Activated CD4-positive, alpha-beta T cell treated with anti-CD3 and anti-CD28 coated beads, Interleukin-2, amount 50 U/mL, for 24 hours (primary cell): ENCODE data around the gene DRD2.

Experiments used
- DNase-seq, 2 donors: peaks; one replicate each; pipeline ENCODE4 v3.0.0-alpha.2; 2020; ENCODE audit warnings: low read depth in 1 of 2, low spot score in 1 of 2

DRD2 gene

DNA sequence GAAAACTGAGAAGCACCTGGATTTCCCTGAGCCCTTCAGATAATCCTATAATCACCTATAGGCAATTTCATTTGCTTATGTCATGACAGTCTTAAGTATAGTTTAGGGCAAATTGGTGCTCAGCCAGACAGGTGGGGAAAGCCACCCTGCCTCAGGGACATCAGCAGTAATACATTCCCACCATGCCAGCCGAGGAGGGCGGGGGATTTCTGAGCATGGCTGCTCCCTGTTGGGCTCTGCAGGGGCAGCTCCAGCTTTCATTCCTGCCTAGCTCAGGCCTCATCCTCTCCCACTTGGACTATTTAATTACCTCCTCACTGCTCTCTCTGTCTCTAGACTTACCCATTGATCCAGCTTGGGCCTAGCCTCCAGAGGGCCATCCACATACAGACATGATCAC lies 9.0 kb upstream of the DRD2 start:
- no peak for DNase-seq

DNA sequence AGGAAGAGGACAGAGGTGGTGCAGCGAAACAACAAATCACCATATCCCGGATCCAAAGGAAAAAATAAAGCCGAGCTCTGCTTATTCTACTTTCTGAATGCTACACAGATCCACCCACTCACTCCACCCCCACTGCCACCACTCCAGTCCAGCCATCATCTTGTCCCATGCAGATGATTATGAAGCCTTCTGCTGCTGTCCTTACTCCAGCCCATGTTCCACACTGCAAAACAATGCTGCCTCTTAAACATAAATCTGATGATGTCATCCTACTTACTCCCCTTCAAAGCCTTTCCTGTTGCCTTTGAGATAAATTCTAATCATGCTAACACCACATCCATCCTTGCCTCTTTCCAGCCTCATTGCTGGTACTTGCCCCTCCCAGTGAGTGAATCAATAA lies 6.5 kb upstream of the DRD2 start:
- DNase-seq = no peak

DNA sequence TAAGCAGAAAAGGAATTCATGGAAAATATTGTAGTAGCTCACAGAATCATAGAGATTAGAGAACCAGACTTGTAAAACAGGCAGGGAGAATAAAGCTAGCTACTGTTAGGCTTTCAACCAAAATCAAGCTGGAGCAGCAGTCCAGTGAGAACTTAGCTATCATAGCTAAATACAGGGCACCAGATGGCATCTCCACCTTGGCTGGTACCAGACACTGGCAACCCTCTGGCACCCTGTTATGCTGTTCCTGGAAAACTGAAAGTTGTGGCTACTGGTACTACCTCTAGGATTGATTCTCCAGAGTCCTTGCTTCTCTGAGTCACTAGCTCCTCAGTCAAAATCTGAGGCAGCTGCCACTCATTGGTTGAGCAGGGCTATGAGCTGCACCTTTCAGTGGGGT lies 6.0 kb upstream of the DRD2 start:
- DNase-seq = no peak

DNA sequence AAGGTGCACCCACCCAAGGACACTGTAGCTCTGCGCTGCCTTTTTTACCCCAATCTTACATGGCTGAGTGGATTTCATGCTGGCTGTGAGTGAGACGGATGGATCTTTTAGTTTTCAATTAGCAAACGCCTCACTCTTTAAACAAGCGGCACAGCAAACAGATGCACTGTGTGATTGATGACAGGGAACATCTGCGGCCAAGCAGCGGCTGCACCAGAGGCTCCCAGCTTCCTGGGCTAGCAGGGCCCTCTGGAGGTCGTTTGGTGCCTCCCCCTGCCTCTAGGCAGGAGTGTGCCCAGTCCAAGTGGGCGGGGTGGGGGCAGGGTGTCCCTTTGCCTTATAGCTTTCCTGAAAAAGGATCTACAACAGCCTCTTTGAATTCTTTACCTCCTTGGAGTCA lies 2.1 kb upstream of the DRD2 start:
- no peak for DNase-seq

DNA sequence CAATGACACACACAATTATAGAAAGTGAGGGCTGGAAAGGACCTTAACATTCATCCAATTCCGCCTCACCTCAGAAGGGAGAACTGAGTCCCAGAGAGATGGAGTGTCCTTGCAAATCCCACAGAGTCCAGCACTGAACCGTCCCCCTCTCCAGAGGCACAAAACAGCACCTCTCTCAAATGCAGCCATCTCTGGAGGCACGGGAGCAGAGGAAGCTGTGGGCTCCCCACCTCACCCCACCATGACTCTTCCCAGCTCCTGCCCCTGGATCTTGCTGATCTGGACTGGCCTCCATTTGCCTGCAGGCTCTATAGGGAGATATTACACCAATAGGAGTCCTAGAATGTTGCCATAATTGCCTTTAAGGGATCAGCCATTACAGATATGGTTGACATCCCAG lies 1.4 kb upstream of the DRD2 start:
- no peak for DNase-seq

DNA sequence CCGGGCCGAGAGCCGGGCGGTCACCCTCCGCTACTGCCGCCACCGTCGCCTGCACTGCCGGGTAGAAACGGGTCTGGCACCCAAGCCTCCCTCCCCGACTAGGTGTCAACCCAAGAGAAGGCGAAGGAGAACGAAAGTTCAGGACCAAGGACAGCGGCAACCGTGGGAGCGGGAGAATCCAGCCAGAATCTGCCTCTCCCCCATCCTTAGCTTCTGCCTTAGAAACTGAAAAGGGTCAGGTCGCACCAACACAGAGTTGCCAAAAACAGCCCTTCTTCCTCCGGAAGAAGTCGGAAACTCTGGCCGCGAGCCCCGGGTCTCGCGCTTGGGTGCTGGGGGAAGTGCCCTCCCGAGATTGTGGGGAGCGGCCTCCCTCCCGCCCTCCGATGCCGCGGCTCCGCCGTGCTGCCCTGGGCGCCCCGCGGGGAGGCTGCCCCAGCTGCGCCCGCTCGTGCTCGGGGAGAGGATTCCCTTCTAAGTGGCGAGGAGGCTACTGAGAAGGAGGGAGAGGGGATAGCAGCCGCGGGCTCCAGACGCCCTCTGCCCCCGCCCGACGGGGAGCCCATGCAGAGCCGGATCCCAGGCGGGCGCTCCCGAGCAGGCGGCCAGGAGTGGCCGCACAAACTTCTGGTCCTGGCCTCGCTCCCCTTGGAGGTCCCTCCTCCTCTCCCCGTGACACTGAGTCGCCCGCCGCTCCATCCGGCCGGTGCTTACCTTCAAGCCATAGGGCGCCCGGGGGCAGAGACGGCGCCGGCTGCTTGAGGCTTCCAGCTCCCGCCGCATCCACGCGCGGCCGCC lies 637 bp downstream of the DRD2 start:
- peak in 1 of 2 donors; percentile 19 for DNase-seq

DNA sequence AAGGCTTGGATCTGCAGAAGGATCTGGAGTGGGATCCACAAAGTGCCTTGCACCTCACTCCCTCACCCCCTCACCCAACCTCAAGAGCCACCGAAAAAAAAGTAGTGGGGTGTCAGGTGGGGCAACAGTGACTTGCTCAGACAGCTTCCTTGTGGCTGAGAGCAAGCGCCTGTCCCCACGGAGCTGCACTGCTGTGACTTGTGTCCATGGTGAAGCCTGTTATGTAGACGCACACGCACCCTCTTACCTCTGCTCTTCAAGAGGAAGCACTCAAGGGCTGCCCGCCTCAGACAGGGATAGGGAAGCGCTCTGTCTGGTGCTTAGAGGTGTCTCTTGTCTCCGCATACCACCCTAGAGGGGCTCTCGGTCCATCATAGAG lies 1.2 kb downstream of the DRD2 start:
- no peak for DNase-seq

DNA sequence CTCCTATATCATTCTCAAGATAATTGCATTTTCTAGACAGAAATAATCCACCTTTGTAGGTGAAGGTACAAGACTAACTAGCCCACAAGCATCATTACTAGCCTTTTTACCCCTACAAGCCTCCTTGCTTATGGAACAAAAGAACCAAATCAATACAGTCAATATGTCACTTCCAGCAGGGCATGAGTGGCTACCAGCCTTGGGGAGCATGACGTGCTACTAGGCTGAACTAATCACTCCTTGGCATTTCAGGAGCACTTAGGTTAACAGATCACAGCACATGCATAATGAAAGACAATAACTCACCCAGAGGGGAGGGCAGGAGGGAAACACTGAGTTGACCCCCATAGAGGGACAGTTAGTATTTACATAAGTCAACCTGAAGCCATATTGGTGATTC lies 2.7 kb downstream of the DRD2 start:
- no peak for DNase-seq

DNA sequence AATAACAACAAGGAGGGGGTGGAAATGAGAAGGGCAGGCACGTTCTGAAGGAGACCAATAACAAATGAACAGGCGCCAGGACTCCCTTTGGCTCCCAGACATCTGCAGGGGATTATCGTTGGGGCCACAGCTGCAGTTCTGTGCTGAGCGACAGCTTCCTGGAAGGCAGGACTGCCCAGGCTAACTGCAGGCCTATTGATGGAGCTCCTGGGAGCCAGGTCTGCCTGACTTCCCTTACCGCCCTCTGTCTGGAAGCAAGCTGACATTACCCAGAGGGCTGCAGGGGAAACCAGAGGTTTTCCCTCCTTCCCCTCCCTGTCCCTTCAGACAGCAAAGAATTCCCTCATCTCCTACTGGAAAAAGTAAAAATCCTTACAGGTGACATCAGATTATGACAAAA lies 5.0 kb downstream of the DRD2 start:
- DNase-seq = no peak

DNA sequence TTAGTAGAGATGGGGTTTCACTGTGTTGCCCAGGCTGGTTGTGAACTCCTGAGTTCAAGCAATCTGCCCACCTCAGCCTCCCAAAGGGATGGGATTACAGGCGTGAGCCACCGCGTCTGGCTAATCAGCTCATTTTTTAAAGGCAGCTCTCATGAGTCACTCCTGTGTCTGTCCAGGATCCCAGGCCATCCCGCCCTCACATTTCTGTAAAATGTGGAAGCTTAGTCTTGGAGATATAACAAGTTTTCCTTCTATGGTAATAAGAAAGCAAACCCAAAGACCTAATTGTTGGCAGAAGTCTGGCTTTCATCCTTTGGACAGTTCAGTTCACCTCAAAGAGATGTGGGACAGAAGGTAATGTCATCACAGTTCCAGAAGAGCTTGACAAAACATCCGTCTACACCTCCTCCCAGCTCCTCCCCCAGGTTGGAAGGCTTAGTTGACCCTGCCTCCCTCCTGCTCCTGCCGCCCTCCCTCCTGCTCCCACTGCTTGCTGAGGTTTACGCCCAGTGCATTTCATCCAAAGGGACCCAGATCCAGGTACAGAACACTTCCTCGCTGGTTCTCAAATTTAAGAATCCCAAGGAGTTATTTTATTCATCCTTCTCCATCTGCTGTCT lies 6.4 kb downstream of the DRD2 start:
- DNase-seq = no peak

DNA sequence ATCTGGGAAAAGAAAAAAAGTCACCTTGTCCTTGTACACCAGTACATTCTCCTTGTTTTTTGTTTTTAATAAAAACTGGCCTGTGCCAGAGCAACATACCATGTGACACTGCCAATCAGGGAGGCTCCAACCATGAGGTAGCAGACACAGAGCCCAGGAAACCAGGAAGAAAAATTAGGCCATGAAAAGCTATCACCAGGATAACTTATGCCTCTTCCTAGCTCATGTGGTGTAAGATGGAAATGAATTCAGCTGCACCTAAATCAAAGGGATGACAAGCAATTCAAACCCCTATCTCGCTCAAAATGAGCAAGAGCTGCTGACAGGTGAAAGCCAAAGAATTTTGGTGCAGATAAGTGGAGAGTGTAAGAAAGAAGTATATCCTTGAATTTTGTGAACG lies 7.7 kb downstream of the DRD2 start:
- no peak for DNase-seq

DNA sequence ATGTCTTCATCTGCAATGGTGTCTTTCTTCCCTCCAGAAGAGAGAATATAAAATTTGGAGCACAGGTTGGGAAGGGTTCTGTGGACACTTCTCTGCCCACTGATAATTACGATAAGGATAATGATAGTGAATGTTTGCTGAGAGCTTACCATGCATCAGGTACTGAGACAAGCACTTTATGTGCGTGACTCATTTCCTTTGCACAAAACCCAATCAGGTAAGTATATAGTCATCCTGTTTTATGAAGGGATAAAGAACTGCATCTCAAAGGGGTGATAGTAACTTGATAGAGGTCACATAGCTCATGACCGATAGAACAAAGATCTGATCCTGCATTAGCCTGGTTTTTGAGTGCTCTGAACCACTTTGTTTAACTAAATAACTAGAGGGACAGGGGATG lies 9.4 kb downstream of the DRD2 start:
- no peak for DNase-seq

DNA sequence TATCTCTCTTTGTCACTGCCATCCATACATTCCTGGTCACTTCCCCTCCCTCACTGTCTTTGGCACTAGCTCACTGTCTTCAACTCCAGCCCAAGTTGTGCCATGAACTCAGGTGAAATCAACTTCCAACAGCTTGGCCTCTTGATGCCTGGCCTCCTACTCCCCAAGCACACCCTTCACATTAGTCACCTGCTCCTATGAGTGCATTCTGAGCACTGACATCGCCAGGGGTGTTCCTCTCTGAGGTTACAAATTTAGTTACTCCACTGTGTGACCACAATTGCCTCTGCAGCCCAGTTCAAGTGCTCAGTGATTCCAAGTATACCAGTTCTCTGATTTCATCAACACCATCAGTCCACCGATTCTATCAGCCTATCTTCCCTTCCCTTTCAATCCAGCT lies 10.8 kb downstream of the DRD2 start:
- no peak for DNase-seq

DNA sequence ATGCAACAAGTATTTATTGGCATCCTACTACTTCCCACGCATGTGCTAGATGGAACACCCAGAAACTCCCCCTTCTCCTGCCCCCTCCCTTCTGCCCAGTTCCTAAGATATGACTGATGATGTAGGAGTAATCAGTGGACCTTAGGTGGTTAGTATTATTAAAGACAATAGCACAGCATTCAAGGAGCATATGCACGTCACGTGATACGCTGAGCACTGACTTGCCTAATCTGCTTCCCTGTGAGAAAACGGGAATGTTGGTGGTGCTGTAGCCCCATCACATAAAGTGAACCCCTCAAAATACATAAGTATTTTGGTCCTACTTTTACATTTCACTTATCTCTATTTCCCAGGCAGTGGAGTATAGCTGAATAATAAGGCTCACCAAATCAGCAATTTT lies 12.4 kb downstream of the DRD2 start:
- no peak for DNase-seq

DNA sequence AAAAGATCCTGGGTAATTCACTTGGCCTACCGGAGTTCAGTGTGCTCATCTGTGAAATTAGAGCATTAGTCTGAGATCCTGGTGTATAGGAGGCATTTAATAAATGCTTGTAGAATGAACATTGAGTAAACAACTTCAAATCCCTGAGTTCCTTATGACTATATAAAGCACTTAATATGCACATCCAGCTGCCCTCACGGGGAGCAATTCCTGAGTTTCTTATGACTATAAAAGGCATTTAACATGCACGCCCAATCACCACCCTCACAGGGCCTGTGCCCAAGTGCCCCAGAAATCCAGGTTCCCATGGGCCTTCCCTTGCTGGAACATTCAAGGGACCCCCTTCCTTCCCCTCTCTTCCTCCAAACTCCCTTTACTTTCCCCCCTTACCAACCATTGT lies 13.6 kb downstream of the DRD2 start:
- no peak for DNase-seq

DNA sequence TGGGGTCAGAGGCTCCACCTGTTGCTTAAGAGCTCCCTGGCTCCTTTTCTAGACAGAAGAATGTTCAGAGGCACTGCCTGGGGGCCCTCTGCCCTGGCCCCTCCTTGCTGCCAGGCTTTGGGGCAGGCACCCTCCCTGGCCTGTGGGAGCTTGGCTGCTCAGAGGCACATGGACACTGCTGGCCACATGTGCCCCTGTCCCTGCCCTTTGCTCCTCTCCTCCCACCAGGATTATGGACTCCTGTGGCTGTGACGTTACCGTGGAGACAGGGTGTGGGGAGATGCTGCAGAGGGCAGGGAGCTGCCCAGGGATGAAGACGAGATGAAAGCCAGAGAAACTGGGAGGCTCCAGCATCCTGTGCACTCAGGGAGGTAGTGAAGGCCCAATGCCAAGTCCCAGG lies 14.7 kb downstream of the DRD2 start:
- no peak for DNase-seq

DNA sequence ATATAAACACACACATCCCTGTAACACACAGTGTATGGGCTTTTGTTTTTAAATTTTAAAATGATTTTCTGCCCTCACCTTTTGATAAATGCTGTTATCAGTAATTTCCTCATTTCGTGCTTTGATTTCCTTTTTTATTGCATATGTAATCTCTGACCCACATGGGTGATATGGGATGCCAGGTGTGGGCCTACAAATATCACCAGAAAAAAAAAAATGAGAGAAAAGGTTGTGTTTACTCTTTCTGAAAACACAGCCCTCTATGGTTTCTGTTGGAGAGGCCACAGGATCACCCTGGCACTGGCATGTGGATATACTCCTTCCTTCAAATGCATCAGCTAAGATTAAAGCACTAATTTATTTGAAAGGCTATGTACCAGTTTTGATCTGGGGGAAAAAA lies 17.0 kb downstream of the DRD2 start:
- no peak for DNase-seq

DNA sequence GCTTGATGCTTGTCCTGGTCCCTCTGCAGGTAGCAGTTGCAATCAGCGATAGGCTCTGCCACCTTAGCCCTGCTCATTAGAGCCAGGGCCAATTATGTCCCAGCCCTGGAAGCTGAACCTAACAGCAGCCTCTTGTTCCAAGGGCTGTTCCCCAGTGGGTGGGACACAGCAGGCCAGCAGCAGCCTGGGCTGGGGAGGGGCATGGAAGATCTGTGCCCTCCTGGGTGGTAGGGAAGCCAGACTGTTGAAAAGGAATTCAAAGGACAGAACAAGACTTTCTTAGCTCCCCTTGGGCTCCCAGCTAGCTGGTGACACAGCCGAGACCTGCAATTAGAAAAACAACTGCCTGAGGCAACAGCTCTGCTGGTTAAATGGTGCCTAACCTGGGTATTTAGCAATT lies 17.4 kb downstream of the DRD2 start:
- DNase-seq = no peak

DNA sequence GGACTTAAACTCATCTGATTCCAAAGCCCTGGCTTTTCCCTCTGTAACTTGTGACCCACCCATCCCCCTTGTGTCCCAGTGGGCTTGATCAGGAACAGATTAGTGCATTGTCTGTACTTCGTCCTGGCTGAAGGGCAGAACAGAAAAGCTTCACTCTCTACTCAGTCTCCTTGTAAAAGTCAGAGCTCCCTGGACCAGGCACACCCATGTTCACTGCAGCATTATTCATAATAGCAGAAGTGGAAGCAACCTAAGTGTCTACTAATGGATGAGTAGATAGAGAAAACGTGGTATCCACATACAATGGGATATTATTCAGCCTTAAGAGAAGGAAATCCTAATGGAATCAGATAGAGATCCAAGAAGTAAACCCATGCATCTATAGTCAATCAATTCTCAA lies 20.7 kb downstream of the DRD2 start:
- DNase-seq = no peak

DNA sequence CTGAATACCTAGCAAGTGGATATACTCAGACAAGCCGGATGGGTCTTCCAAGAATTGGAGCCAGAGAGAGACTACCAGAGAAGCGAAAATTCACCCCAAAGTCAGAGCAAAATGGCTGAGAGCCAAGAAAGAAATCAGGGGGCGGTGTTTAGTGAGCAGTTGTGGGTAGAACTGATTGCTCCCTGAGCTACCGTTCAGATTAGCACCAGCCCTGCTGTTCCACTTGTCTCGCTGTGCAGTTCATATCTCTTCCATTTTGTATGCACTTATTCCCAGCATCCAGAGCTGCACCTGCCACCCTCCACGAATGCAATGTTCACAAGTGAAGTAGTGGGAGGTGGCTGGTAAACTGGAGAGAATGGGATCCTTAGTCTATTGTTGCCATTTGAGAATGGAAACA lies 25.5 kb downstream of the DRD2 start:
- no peak for DNase-seq

DNA sequence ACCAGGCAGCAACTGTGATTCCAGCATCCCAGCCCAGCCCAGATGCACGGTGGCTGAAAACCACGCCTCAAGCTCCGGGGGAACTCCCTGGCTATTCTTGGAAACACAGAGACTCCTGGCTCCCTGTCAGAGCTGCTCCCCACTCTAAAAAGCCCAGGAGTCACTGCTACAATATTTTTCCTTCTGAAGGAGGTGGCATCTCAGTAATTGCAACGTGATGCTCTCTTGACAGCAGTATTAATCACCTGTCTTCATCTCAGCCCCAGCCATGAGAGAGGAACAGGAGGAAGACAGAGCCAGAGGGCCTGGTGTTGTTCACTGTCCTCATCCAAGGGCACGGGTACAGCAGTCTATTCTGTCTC lies 26.9 kb downstream of the DRD2 start:
- DNase-seq = no peak

DNA sequence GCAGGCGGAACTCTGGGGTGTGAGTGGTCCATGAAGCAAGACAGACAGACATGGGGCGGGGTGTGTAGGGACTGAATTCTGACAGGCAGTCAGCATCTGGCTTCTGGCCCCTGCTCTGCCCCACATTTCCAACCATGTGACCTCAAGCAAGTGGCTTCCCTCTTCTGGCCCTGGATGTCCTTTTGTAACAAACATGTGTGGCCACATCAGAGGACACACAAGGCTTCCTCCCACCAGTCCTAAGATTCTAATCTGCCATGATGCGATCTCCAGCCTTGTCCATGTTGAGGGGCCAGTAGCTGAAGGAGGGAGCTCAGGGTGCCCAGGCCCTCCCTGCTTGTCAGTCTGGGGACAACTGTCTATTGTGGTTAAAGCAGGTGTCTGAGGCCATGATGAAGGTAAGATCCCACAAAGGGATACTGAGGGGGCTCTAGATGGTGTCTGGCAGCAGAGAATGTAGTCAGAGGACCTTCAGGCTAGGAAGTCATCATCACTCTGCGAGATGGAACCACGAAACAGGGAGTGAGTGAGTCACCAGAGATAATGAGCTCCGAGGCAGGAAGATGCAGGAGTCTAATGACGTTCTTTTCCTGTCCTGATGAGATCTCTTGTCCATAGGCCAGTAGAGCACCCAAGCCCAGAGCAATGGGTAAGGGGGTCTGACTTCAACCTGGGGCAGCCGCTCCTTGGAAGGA lies 27.4 kb downstream of the DRD2 start:
- DNase-seq = no peak

DNA sequence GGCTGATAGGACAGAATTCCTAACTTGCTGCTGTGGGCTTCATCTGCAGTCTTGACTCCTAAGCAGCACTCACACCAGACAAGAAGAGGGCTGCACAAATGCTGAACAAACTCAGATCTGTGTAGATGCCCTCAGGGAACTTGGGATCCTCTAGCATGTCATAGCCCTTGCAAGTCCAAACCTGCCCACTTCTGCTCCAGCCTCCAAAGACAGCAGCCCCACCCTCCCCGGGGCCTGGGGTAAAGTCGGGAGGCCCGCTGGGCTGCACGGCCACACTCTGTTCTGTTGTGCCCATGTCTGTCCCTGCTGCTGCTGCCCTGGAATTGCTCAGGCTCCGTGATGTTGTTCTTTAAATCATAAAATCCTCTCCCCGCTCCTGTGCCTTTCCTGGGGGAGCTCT lies 28.3 kb downstream of the DRD2 start:
- no peak for DNase-seq
